Left ventricle myocardium superior (tissue), 1 donor: Measurements from ENCODE around the gene WDR55. TPM values are rescaled to one million over a fixed set of nuclear protein-coding genes. Genes with fewer than 3 reads are reported as not detected.
"Not testable (repeated sequence)": the region's sequence is repeated elsewhere in the genome, so short reads cannot be mapped to it uniquely, and the experiment has no call there.

Experiments
- ATAC-seq: fragments of 200-7000 bp; cut with Tn5 transposase; one replicate; pipeline ENCODE4 v1.9.1; 2020; ENCODE audit warnings: mild to moderate bottlenecking, moderate library complexity
- DNase-seq: peaks from one replicate; pipeline ENCODE4 v3.0.0-alpha.2; 2020
- intact Hi-C: fragments of 100-400 bp; cut with micrococcal nuclease; formaldehyde crosslinking; loops from one replicate; pipeline ENCODE4 v1.11.0; 2022
- microRNA-seq: library from miRNA; unstranded; fragments of <30 nt; microRNA quantifications from one replicate; pipeline ENCODE4 v1.2.0, GENCODE V29; 2020; ENCODE audit warnings: borderline number of aligned reads
- total RNA-seq: library from RNA; stranded (reverse); fragmentation: NEBNext Ultra II Directional; extraction: Animal tissue kit (Norgen Biotek cat#: 25700); gene quantifications from one replicate; pipeline ENCODE4 v1.2.1, GENCODE V29; 2021
- donor health status: DM: no; HTN: yes; CAD: no; lungs with severe emphysema.

The WDR55 gene
- total RNA-seq, 1 donor from 2014 or later: 12.1 TPM

DNA sequence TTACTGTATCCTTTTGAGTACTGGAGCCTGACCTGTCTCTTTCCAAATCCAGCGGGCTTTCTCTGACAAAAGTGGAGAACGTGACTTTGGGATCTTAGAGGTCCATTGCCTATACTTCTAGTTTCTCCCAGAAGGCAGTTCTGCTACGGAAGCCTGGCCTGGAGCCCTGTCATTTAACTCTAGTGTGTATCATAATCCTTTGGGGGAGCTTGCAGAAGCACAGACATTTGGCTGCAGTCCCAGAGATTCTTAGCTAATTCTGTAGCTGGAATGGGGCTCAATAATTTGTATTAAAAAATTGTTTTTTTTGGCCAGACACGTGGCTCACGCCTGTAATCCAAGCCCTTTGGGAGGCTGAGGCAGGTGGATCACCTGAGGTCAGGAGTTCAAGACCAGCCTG lies 29.6 kb downstream of the WDR55 start:
- no peak for DNase-seq
- intact Hi-C loops: no loop called here
- no peak for ATAC-seq

DNA sequence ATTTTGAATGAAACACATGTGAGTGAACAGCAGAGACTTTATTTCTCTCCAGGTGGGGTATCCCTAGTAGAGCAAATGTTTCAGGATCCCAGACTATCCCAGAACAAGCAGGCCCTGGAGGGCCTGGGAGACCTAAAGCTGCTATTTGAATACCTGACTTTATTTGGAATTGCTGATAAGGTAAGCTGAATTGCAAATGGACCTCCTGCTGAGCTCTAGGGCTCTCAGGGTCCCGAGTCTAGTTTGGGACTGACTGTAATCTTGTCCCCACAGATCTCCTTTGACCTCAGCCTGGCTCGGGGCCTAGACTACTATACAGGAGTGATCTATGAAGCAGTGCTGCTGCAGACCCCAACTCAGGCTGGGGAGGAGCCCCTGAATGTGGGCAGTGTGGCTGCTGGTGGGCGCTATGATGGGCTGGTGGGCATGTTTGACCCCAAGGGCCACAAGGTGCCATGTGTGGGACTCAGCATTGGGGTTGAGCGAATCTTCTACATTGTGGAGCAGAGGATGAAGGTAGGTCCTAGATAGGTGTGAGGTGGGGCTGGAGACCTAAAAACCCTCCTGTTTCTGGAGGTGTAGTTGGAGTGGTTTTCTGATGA lies 32.3 kb downstream of the WDR55 start:
- DNase-seq (no peak), ATAC-seq (no peak)
- intact Hi-C loops: no loop called here

DNA sequence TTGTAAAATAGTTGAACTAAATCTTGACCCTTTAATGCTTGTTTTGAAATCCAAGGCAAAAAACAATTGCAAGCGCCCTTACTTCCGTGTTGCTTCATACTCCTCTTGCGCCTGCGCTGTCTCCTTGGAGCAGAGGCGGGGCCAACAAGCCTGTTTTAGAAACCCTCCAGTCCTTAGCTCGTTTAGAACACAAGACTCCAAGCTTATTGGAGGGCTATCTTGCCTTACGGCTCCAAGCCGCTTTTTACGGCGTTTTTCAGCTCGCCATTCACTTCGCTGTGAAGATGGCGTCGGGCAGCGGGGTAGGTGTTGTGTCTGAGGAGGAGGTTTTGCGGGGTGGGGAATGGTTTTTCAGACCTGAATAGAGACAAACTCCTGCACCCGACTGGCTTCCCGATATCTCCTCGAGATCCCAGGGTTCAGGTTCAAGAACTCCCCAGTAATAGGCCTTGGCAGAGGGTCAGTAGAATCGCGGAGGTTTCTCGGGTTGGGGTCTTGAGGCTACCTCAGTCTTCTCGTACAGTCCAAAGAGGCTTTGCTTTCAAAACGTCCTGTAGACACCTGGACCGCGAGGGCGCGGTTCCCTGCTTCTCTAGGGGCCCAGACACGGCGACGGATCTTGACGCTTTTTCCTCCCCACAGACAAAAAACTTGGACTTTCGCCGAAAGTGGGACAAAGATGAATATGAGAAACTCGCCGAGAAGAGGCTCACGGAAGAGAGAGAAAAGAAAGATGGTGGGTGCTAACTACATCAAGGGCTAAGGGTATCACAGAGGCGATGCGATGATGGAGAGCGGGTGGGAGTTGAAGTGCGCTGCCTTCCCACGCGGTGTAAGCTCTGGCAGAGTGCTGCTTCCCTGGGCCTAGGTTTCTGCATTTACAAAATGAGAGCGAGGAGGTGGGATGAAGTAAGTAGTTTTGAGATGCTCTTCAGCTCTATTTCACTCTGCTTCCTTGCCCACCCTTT lies 35.8 kb downstream of the WDR55 start, which contains the start of gene ZMAT2:
TSS of gene ZMAT2 (plus strand) at position 271 of the 968 bp plus-strand sequence. CDS start at position 285, 14 bp downstream.
- intact Hi-C loops: no loop called here
- peak; percentile 95 for DNase-seq
- peak; percentile 99 for ATAC-seq

DNA sequence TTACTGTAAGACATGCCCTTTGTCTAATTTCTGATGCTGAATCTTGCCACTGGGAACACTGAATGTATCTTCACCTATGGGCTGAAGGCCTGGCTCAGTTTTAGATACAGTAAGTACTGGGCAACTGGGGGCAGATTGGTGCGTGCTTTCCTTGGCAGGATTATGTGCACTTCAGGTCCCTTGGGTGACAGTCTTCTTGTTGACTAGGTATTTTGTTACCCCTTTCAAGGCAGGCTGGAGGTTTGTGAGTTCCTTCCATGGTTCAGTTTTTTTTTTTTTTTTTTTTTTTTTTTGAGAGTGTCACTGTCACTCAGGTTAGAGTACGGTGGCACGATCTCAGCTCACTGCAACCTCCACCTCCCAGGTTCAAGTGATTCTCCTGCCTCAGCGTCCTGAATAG lies 43.1 kb downstream of the WDR55 start:
- DNase-seq: no peak
- no peak for ATAC-seq
- intact Hi-C loops: no loop called here

DNA sequence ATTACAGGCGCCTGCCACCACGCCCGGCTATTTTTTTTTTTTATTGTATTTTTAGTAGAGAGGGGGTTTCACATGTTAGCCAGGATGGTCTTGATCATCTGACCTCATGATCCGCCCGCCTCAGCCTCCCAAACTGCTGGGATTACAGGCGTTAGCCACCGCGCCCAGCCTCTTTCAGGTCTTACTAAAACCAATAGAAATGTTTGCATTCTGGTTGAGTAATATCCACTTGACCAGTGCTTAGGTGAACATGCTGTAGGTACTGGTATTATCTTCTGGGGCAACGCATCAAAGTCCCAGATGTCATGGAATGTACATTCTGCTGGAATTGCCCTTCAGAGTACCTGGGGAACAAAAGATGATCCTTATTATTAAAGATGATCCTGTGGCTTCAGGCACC lies 44.1 kb downstream of the WDR55 start:
- intact Hi-C loops, DNase-seq, ATAC-seq: not testable (repeated sequence)

DNA sequence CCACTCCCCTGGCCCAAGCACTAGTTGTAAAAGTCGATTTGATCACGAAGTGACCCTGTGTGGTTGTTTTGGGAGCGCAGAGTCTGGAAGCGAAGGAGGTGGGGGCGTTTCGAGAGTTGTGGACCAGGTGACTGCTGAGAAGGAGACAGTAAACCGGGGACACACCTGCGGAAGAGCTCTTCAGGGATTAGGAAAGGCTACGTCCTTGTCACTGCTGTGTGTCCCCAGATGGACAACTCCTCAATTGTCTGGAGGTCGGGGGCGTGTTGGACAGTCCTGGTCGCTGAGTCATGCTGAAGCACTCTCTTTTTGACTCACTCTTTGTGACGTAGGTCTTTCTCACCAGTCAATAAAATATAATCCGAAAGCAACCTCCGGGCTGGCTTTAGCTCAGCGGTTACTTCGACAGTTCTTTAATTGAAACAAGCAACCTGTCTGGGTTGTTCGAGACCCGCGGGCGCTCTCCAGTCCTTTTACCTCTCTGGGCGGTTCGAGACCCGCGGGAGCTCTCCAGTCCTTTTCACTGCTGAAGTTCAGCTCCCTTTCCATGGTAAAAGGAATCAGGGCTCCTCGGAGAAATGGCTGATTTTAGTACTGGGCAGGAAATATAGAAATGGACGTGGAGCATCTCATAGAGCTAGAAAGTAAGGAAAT lies 46.3 kb downstream of the WDR55 start:
- ATAC-seq (peak; percentile 93), DNase-seq (peak; percentile 88)
- intact Hi-C loops: no loop called here

DNA sequence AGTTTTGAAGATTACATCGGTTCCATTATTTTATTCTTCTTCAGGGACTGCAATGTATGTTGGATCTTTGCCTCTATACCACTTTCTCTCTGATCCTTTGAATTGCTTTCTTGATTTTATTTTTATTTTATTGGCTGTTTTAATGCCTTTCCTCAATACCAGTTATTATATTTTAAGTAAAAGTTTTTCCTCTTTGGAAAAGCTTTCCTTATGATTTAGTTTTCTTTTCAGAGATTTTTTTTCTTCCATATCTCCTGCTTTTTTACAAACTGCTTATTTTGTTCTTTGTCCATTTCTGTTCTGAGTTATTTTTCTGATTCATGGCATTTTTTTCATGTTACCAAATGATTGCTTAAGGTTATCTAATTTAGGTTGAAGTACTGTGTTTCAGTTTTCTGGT lies 47.1 kb downstream of the WDR55 start:
- no peak for DNase-seq
- intact Hi-C loops: no loop called here
- ATAC-seq: no peak

DNA sequence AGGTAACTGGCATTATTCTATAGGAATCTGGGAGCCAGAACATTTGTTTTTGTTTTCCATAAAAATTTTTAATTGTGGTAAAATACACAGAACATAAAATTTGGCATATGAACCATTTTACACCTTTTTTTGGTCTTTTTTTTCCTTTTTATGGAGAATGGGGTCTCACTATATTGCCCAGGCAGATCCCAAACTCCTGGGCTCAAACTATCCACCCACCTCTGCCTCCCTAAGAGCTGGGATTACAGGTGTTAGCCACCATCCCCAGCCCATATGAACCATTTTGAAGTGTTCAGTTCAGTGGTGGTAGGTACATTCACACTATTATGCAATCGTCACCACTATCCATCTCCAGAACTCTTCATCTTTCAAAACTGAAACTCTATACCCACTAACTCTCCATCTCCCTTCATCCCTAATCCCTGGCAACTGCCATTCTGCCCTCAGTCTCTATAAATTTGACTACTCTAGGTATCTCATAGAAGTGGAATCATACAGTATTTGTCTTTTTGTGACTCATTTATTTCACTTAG lies 48.9 kb downstream of the WDR55 start:
- ATAC-seq (no peak), DNase-seq (no peak)
- intact Hi-C loops: no loop called here

DNA sequence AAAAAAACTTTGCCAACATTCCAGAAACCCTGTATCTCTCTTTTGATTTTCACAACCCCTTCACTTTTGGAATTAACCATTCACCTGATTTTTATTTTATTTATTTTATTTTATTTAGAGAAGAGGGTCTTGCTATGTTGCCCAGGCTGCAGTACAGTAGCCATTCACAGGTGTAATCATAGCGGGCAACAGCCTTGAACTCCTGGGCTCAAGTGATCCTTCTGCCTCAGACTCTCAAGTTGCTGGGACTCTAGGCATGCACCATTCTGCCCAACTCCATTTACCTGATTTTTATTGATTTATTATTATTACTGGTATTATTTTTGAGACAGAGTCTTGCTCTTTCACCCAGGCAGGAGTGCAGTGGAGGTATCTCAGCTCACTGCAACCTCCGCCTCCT lies 51.5 kb downstream of the WDR55 start:
- intact Hi-C loops, ATAC-seq, DNase-seq: not testable (repeated sequence)

DNA sequence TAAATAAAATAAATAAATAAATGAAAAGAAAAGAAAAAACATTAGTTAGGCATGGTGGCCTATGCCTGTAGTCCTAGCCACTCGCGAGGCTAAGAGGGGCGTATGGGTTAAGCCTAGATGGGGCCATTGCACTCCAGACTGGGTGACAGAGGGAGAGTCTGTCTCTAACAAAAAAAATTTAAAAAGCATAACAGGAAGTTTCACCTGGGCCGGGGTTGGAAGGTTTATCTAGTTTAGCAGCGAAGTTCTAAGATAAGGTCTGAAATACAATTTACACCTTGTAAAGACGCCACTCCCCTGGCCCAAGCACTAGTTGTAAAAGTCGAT lies 53.5 kb downstream of the WDR55 start:
- ATAC-seq (no peak), DNase-seq (no peak)
- intact Hi-C loops: no loop called here

DNA sequence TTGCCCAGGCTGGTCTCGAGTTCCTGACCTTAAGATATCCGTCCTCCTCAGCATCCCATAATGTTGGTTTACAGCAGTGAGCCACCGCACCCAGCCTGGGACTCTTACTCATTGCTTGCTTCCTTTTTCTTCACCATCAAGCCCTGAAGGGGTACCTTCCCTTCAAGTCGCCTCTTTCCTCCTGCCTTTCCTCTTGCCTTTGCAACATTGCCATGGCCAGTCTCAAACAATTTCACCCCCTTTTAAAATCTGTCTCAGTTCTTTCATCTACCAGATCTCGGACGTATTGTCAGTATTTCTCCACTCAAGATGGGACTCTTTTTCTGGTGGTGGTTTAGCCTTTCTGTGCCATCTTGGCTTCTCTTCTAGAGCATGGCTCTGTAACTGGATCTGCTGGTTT lies 56.0 kb downstream of the WDR55 start:
- ATAC-seq, DNase-seq, intact Hi-C loops: not testable (repeated sequence)

DNA sequence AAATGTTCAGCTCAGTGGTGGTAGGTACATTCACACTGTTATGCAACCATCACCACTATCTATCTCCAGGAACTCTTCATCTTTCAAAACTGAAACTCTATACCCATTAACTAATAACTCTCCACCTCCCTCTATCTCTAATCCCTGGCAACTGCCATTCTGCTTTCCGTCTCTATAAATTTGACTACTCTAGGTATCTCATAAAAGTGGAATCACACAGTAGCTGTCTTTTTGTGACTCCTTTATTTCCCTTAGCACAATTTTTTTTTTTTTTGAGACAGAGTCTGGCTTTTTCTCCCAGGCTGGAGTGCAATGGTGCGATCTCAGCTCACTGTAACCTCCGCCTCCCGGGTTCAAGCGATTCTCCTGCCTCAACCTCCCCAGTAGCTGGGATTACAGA lies 56.7 kb downstream of the WDR55 start:
- intact Hi-C loops, DNase-seq, ATAC-seq: not testable (repeated sequence)

Small RNAs within 50 kb of the gene (microRNA-seq; reads per million reads assigned to microRNA genes)
- not detected for gene MIR3655

Other genes starting within 250 kb of the WDR55 start
- gene EIF4EBP3, start 117.2 kb upstream of the WDR55 start, total RNA-seq: 18.2 TPM
- gene SRA1, start 107.4 kb upstream of the WDR55 start, total RNA-seq: 27.4 TPM
- gene APBB3, start 100.3 kb upstream of the WDR55 start, total RNA-seq: 13.3 TPM
- gene SLC35A4, start 100.1 kb upstream of the WDR55 start, total RNA-seq: 77.5 TPM
- 31.0 TPM for gene CD14, start 31.7 kb upstream of the WDR55 start, total RNA-seq
- gene TMCO6, start 25.5 kb upstream of the WDR55 start, total RNA-seq: 3.2 TPM
- 161 TPM for gene NDUFA2, start 17.3 kb upstream of the WDR55 start, total RNA-seq
- gene IK, start 17.1 kb upstream of the WDR55 start, total RNA-seq: 73.7 TPM
- 0.67 TPM for gene DND1, start 8.7 kb downstream of the WDR55 start, total RNA-seq
- 36.7 TPM for gene HARS1, start 26.5 kb downstream of the WDR55 start, total RNA-seq
- 27.9 TPM for gene HARS2, start 26.6 kb downstream of the WDR55 start, total RNA-seq
- 31.4 TPM for gene ZMAT2, start 35.5 kb downstream of the WDR55 start, total RNA-seq
- gene PCDHA1, start 121.2 kb downstream of the WDR55 start, total RNA-seq: not detected
- not detected for gene PCDHA2, start 129.9 kb downstream of the WDR55 start, total RNA-seq
- 0.07 TPM for gene PCDHA3, start 136.2 kb downstream of the WDR55 start, total RNA-seq
- 0.10 TPM for gene PCDHA4, start 142.2 kb downstream of the WDR55 start, total RNA-seq
- not detected for gene PCDHA5, start 156.7 kb downstream of the WDR55 start, total RNA-seq
- not detected for gene PCDHA6, start 163.1 kb downstream of the WDR55 start, total RNA-seq
- gene PCDHA7, start 169.4 kb downstream of the WDR55 start, total RNA-seq: 0.12 TPM
- not detected for gene PCDHA8, start 176.3 kb downstream of the WDR55 start, total RNA-seq
- gene PCDHA9, start 183.5 kb downstream of the WDR55 start, total RNA-seq: not detected
- gene PCDHA10, start 191.0 kb downstream of the WDR55 start, total RNA-seq: 0.15 TPM
- gene PCDHA11, start 204.1 kb downstream of the WDR55 start, total RNA-seq: not detected
- not detected for gene PCDHA12, start 210.4 kb downstream of the WDR55 start, total RNA-seq
- gene PCDHA13, start 217.2 kb downstream of the WDR55 start, total RNA-seq: 0.10 TPM